Kidney (tissue), 14 donors: ENCODE data around the gene NRSN1. TPM values are rescaled to one million over a fixed set of nuclear protein-coding genes. Genes with fewer than 3 reads are reported as not detected.

Experiments
- DNase-seq, 5 donors: peaks; one replicate each; pipeline ENCODE4 v3.0.0-alpha.2; 2013 to 2020
- FAIRE-seq: peaks from 2 replicates; lab custom pipeline; 2012; peaks lifted over from hg19 to GRCh38; lab: Jason Lieb, UNC
- H3K27ac ChIP-seq, 2 donors: one replicate each; pipeline ENCODE4 v1.7.0; 2013; ENCODE audit warnings: low read depth in 2 of 2, low read length in 2 of 2, inconsistent platforms in 1 of 2
- H3K27me3 ChIP-seq: one replicate; pipeline ENCODE4 v1.7.1; 2013; ENCODE audit warnings: low read length, inconsistent platforms; ENCODE audit not compliant: control insufficient read depth, insufficient read depth
- H3K36me3 ChIP-seq, 3 donors: one replicate each; pipeline versions ENCODE4 v1.7.0 to v1.7.1; 2013; ENCODE audit warnings: low read length in 3 of 3, control low read depth in 1 of 3, inconsistent platforms in 1 of 3; ENCODE audit not compliant: insufficient read depth in 3 of 3, control insufficient read depth in 2 of 3
- H3K4me1 ChIP-seq, 3 donors: one replicate each; pipeline versions ENCODE4 v1.7.0 to v1.7.1; 2013; ENCODE audit warnings: low read length in 3 of 3, inconsistent platforms in 1 of 3, low read depth in 1 of 3; ENCODE audit not compliant: control insufficient read depth in 2 of 3, insufficient read depth in 2 of 3
- H3K4me3 ChIP-seq, 3 donors: one replicate each; pipeline versions ENCODE4 v1.7.0 to v1.8.1; 2013; ENCODE audit warnings: low read length in 3 of 3, control low read depth in 1 of 3, inconsistent platforms in 1 of 3
- H3K9ac ChIP-seq, 3 donors: one replicate each; pipeline versions ENCODE4 v1.7.0 to v1.7.1; 2013; ENCODE audit warnings: low read length in 3 of 3, control low read depth in 1 of 3, inconsistent platforms in 1 of 3
- H3K9me3 ChIP-seq, 3 donors: one replicate each; pipeline versions ENCODE4 v1.7.0 to v1.7.1; 2013; ENCODE audit warnings: low read length in 3 of 3, control low read depth in 1 of 3, inconsistent platforms in 1 of 3; ENCODE audit not compliant: control insufficient read depth in 2 of 3, insufficient read depth in 1 of 3
- CTCF ChIP-seq: IDR thresholded peaks from 3 replicates; pipeline ENCODE4 v1.5.1; 2012; ENCODE audit warnings: mild to moderate bottlenecking, moderate library complexity, borderline replicate concordance; ENCODE audit not compliant: insufficient read depth; ENCODE audit errors: extremely low read depth
- intact Hi-C: fragments of 100-400 bp; cut with DNase I; formaldehyde crosslinking; loops from one replicate; pipeline ENCODE4 v1.11.1; 2022
- polyA plus RNA-seq: library from polyadenylated mRNA; stranded (reverse); fragments of 350-450 nt; fragmentation: Illumina TruSeq; extraction: RNeasy Lipid Tissue Mini Kit (QIAGEN cat#74804); gene quantifications from one replicate; pipeline ENCODE4 v1.2.3, GENCODE V29; 2014; ENCODE audit warnings: low read depth, low replicate concordance; ENCODE audit not compliant: insufficient read depth
- total RNA-seq: library from RNA; stranded (reverse); fragmentation: NEBNext Ultra II Directional; extraction: Animal tissue kit (Norgen Biotek cat#: 25700); gene quantifications from one replicate; pipeline ENCODE4 v1.2.1, GENCODE V29; 2021
- donor health status: control.
- donor health status: control.
- donor health status: control.
- donor health status: control.
- donor health status: control.
- donor health status: DM: yes; HTN: yes; CAD: no.
- donor health status: Normal renal cell carcinoma (clear cell type).

Gene NRSN1
- total and polyA plus RNA-seq, 2 donors from 2014 or later, result not detected

GRCh38 chr6:24186349-24186748 is 60.3 kb downstream of the NRSN1 start:
- H3K36me3 ChIP-seq, result peaks cover 0 to 7% (median 0%) of the 10 kb centered on the region in 3 donors
- no peaks in the 10 kb centered on the region for H3K27me3 ChIP-seq
- no peak overlapping the region for H3K27ac ChIP-seq
- FAIRE-seq (no peak), DNase-seq (no peak)
- intact Hi-C loops, result no loop called here
- H3K4me3 ChIP-seq, result no peak overlapping the region
- no peak overlapping the region for H3K9ac ChIP-seq
- H3K4me1 ChIP-seq, result no peaks in the 10 kb centered on the region
- TF ChIP-seq CTCF, result no peak
- peaks cover 0 to 2% (median 2%) of the 10 kb centered on the region in 3 donors for H3K9me3 ChIP-seq

- DNase-seq (no peak), FAIRE-seq (no peak)
- no peak overlapping the region for H3K4me3 ChIP-seq
- H3K9ac ChIP-seq, result no peak overlapping the region
- no peaks in the 10 kb centered on the region for H3K9me3 ChIP-seq
- H3K27ac ChIP-seq, result no peak overlapping the region
- H3K4me1 ChIP-seq, result peaks cover 0 to 2% (median 0%) of the 10 kb centered on the region in 3 donors
- no peak for TF ChIP-seq CTCF
- intact Hi-C loops, result no loop called here
- peaks cover 0 to 7% (median 0%) of the 10 kb centered on the region in 3 donors for H3K36me3 ChIP-seq
- H3K27me3 ChIP-seq, result no peaks in the 10 kb centered on the region
Measured at GRCh38 chr6:24187965-24188577, 62.1 kb downstream of the NRSN1 start.

DNA sequence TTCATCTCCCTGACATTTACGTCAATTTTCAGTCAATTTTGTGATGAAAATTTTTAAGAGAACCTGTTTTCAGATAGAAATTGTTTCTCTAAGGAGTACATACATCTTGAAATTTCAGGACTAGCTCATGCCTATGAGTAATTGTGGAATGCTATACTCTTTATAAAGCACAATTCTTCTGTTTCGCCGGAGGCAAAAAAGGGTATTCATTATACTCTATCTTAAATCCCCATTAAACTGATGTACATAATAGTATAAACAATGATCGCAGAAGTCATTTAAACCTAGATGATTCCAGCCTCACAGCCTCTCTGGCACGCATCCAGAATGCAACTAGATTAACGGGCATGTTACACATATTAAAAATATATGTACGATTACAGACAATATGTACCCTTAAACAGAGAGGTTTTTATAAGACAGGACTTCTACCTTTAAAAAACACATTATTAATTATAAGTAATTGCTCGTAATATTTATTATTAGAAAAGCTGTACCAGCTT is 62.6 kb downstream of the NRSN1 start:
- TF ChIP-seq CTCF, result no peak
- no peak for FAIRE-seq
- Histone ChIP-seq H3K27me3 (no peaks in the 10 kb centered on the region), H3K36me3 (peaks cover 0 to 4% (median 0%) of the 10 kb centered on the region in 3 donors), H3K9ac (no peak overlapping the region), H3K4me1 (peaks cover 0 to 4% (median 0%) of the 10 kb centered on the region in 3 donors), H3K9me3 (no peaks in the 10 kb centered on the region), H3K27ac (no peak overlapping the region), H3K4me3 (no peak overlapping the region)
- intact Hi-C loops, result no loop called here
- DNase-seq, result no peak
